ENCODE data around the gene SSH2.

DNA sequence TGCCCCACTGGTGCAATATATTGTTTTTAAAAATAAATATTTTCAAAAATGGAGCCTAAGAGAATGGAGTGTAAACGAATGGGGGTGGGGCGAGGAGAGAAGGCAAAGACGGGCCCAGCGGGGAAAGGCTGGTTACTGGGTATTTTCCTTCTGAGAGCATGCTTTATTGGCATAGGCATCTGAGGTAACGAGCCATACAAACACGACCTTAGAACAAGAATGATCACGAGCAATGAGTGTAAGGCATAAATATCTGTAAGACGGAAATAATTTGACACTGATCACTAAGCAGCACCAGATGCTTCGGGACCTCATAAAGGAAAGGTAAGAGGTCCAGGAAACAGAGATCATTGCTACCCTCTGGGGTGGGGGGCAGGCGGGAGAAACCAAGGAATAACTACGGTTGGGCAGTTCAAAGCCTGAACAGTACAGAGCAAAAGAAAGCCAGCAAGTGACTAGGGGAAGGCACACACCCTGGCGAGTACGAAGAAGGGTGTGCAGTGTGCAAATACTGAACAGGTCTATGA, 959 bp downstream of the SSH2 start:
- no peak for TF ChIP-seq USF2 (IDR thresholded peaks at IDR 0.05; ENCODE audit: borderline replicate concordance, low read depth, low read length)
- TF ChIP-seq YY1 (IDR thresholded peaks at IDR 0.05; ENCODE audit: low read depth) = no peak
- no peak for TF ChIP-seq SMC3 (IDR thresholded peaks at IDR 0.05; ENCODE audit: low read depth, low read length)
- peak; percentile 56; the same call in 1 of the 2 replicates for TF ChIP-seq MXI1 (IDR thresholded peaks at IDR 0.05; ENCODE audit: low read depth, low read length)
- TF ChIP-seq POLR2AphosphoS5 (IDR thresholded peaks at IDR 0.05; ENCODE audit: low read depth, low read length) = no peak

Data from SK-N-SH (cell line).